Mammary epithelial cell (primary cell): ENCODE measurements around the gene ATG14.

Experiments
- EZH2 ChIP-seq: IDR thresholded peaks from 2 replicates; pipeline ENCODE4 v1.6.1; 2012; ENCODE audit warnings: low read length, inconsistent platforms, borderline replicate concordance
- TF ChIP-seq, protein P1 (sequence below), 2 donors: IDR thresholded peaks in 1 of 2; conservative IDR thresholded peaks in 1 of 2; 2 replicates each; pipeline ENCODE4 v1.5.1; 2011 to 2012; ENCODE audit warnings: inconsistent platforms in 2 of 2, low read length in 2 of 2, mild to moderate bottlenecking in 2 of 2, control low read depth in 1 of 2, low read depth in 1 of 2; ENCODE audit not compliant: insufficient read depth in 1 of 2; ENCODE audit errors: extremely low read depth in 1 of 2

- TF ChIP-seq, protein P1, sequence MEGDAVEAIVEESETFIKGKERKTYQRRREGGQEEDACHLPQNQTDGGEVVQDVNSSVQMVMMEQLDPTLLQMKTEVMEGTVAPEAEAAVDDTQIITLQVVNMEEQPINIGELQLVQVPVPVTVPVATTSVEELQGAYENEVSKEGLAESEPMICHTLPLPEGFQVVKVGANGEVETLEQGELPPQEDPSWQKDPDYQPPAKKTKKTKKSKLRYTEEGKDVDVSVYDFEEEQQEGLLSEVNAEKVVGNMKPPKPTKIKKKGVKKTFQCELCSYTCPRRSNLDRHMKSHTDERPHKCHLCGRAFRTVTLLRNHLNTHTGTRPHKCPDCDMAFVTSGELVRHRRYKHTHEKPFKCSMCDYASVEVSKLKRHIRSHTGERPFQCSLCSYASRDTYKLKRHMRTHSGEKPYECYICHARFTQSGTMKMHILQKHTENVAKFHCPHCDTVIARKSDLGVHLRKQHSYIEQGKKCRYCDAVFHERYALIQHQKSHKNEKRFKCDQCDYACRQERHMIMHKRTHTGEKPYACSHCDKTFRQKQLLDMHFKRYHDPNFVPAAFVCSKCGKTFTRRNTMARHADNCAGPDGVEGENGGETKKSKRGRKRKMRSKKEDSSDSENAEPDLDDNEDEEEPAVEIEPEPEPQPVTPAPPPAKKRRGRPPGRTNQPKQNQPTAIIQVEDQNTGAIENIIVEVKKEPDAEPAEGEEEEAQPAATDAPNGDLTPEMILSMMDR (conservative IDR thresholded peaks at IDR 0.05 in 1 of 2, IDR thresholded peaks at IDR 0.05 in 1 of 2; ENCODE audit: extremely low read depth in 1 of 2, insufficient read depth in 1 of 2, low read depth in 1 of 2, low read length in 2 of 2) = no peak
- TF ChIP-seq EZH2 = no peak
Observed at GRCh38 chr14:55414551-55414950, 2.9 kb upstream of the ATG14 start.
